Germinal center (tissue), 1 donor: Measurements from ENCODE around the gene C11orf91.
"Not testable (repeated sequence)": the region's sequence is repeated elsewhere in the genome, so short reads cannot be mapped to it uniquely, and the experiment has no call there.

ENCODE experiments used
- DNase-seq: peaks from one replicate; pipeline ENCODE4 v3.0.0; 2012; ENCODE audit warnings: mixed read lengths, low spot score

Gene C11orf91

GRCh38 chr11:33696931-33697638, 3.5 kb downstream of the C11orf91 start:
- no peak for DNase-seq

GRCh38 chr11:33696411-33696810, 4.2 kb downstream of the C11orf91 start:
- no peak for DNase-seq

DNA sequence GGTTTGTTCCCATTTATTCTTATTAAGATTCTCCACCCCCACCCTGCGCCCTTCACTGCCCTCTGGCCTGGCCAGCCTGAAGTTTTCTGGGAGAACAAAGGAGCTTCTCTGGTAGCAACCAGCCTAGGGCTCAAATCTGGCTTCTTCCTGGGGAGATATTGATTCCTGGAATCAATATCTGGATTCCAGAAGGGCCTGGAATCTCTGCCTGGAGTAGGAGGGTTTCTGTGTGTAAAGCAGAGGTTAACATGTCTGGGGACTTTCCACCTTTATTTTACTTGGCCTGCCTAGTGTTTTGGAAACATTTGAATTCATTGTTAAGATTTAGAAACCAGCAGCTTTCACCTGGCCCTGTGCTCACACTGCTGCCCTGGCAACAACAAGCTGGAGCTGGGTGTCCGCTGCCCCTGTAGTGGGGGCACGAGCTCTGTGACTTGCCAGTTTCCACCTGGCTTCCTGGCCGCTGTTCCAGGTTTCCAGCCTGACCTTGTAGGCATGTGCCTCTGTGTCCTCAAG, 5.5 kb downstream of the C11orf91 start:
- no peak for DNase-seq

DNA sequence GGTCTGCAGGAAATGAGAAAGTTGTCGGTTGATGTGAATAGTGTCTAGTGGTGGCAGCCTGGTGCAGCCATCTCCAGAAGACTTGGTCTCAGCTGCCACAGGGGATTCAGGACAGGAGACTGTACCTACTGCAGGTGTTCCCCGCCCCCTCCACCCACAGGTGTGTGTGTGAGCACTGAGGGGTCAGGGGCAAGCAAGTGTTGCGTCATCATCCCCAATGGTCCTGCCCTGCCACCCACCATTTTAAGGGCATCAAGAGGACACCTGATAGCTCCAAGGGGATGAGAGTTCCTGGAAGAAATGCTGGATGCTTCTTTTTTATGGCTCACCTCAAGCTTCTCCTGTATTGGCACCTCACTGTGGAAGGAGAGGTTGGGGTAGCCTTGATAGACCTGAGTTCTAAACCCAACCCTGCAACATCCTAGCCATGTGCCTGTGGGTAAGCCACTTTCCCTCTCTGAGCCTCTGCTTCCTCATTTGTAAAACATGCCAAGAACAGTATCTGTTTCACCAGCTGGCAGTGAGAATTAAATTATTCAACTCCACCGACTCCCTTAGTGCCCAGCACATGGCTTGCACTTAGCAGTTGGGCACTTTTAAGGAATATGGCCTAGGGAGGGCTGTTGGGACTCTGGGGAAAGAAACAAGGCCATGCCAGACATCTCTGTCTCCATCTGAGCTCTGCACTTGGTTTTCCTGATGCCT, 6.1 kb downstream of the C11orf91 start:
- no peak for DNase-seq

- DNase-seq: no peak
These were observed 8.1 kb downstream of the C11orf91 start for GRCh38 chr11:33692541-33692940.

- DNase-seq: no peak
These were observed 8.6 kb downstream of the C11orf91 start for GRCh38 chr11:33692013-33692504.

DNA sequence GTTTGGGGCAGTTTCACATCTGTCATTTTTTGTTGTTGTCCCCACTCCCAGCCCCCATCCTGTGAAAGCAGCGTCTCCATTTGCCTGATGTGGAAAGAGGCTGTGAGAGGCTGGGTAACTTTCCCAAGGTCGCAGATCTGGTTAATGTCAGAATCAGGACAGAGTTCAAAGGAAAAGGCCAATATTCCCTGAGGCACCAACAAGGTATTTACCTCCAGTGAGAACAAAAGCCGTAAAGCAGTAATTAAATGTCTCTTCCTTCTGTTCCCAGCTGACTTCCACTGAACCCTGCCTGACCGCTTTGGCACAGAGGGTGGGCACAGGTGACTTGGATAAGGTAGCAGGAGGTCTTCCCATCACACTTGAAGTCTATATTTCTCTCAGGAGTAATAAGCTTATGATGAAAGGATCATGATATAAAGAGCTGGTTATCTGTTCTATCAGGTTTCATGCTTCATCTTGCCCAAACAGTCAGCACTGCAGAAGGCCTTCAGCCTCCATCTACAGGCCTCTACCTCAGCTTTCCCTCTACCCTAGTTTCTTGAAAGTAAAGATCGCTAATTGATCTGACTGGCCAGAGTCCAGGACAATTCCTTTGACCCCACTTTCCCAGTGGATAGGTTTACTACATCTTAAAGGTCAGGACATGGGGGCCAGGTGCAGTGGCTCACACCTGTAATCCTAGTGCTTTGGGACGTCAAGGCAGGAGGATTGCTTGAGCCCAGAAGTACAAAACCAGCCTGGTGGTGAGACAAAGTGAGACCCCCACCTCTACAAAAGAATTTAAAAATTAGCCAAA, 9.4 kb downstream of the C11orf91 start:
- no peak for DNase-seq

DNA sequence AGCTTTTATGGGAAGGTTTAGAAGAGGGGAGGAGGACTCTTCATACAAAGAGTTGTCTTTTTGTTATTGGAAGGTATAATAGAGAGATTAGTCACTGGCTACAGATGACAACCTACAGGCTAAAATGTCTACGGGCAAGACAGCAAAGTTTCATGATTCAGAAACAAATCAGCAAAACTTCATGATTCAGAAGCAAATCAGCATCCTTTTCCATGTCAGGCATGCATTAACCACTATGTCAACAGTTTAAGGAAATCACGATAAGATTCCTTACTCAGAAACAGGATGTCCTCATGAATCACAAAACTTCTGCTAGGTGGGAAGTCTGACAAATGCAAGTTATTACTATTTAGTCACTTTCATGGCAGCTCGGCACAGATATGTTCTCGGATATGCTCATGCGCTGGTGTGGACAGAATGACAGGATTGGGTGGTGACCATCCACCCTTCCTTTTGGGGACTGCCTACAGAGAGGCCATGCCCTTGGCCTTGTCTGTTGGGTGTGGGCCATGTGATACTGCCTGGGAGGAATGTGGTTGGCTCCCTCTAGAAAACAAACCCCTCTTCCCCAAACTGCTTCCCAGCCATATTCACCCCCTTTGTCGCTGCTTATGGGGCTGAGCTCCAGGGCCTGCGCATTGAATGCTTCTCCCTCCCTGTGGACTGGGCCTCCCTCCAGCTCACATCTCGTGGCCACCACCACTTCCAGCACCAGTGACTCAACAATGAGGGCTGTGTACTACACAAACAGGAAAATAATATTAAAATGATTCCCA, 10.1 kb downstream of the C11orf91 start:
- no peak for DNase-seq

- DNase-seq: no peak
These were observed 11.1 kb downstream of the C11orf91 start for GRCh38 chr11:33689501-33689900.

GRCh38 chr11:33689085-33689484, 11.5 kb downstream of the C11orf91 start:
- DNase-seq: no peak

GRCh38 chr11:33687733-33688479, 12.7 kb downstream of the C11orf91 start:
- DNase-seq: no peak

GRCh38 chr11:33685082-33685481, 15.5 kb downstream of the C11orf91 start:
- no peak for DNase-seq

DNA sequence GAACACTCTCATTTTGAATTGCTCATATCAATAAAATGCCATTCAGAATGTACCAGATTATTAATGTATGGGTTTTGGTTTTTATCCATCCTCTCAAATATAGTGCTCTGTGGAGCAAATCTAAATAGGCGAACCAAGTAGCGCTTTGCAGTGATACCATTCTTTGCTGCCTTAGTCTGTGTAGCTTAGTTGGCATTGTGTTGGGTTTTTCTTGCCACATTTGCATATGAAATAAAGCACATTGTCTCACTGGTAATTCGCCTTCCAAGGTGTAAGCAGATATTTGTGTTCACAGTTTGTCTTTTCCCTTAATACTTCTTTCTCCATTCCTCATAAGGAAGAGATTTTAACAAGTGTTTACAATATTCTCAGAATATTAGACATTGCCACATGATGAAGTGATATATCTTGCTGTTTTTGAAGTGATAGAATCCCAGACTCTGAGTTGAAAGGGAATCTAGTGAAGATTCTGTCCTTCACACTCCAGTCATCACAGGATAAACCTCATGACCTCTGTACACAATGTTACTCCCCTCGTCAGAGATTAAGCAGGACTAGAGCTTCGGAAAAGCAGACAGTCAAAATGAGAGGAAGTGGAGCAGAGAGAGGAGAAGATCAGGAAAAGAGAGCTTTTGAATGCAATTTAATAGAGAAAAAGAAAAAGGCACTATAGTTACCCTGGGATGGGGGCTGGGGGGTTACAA, 16.5 kb downstream of the C11orf91 start:
- DNase-seq: no peak

DNA sequence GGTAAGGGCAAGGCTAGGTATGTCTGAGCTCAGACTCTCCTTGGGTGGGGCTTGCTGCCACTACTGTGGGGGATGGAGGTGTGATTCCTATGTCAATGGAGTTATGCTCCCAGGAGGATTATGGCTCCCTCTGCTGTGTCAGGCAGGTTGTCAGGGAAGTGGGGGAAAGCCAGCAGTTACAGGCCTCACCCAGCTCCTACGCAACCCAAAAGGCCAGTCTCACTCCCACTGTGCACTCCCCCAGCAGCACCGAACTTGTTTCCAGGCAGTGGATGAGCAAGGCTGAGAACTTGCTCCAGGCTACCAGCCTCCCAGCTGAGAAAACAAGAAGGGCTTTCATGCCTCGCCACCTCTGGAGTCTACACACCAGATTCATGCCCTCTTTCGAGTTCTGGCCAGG, 18.2 kb downstream of the C11orf91 start:
- no peak for DNase-seq

DNA sequence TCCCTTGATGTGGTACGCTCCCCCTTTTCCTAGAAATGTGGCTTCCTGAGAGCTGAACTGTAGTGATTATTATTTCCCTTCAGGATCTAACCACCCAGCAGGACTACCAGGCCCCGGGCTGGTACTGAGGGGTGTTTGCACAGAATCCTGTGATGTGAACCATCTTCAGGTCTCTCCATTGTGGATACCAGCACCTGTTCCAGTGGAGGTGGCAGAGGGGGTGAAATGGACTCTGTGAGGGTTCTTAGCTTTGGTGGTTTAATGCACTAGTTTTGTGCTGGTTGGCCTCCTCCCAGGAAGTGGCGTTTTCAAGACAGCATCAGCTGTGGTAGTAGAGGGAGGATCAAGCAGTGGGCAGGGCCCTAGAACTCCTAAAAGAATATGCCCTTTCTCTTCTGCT, 18.6 kb downstream of the C11orf91 start:
- no peak for DNase-seq

GRCh38 chr11:33678616-33679015, 22.0 kb downstream of the C11orf91 start:
- not testable (repeated sequence) for DNase-seq

DNA sequence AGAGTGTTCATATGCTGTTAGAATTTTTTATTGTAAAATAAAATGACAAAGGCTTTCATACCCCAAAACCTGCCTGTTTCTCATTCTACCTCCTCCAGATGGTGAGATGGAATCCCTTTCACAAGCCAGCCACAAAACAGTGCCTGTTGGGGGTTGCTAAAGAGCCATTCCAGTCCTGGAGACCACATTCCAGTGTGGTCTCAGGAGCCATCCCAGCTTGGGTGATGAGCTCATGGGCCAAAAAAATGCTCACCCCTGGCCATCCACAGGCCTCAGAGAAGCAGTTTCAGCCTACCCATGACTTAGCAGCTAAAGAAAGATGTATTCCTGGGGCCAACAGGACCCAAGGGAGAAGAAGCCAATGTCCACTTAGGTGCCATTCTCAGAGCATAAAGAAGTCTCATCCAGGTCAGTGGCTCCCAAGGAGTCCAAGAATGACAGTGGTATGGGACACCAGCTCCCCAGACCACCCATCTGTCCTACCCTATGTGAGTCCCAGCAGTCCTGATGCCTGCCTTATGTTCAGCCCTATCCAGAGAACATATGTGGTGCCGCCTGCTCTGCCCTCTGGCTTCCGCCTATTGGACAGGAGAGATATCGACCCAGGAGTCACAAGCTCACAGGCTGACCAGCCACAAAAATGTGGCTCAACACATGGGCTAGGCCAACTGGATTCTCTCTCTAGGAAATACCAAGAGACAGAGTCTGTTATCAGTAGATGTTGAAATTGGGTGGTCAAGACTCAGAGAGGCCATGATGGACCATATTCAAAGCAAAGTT, 26.4 kb downstream of the C11orf91 start:
- no peak for DNase-seq

DNA sequence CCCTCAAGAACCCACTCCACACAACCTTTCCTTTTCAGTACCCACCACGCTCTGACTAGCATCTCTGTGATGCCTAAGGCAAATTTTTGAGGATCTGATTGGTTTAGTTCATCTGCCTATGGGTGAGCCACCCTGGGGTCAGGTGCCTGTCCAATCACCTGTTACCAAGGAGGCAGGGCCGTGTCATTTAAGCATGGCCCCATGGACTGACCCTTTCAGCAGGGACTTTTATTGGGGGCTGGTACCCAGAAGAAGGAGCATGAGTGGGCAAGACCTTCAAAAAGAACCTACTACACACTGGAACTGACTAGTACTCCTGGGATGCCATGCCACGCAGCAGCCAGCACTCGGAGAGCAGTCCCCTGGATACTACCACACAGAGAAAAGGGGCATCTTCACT, 28.4 kb downstream of the C11orf91 start:
- no peak for DNase-seq

DNA sequence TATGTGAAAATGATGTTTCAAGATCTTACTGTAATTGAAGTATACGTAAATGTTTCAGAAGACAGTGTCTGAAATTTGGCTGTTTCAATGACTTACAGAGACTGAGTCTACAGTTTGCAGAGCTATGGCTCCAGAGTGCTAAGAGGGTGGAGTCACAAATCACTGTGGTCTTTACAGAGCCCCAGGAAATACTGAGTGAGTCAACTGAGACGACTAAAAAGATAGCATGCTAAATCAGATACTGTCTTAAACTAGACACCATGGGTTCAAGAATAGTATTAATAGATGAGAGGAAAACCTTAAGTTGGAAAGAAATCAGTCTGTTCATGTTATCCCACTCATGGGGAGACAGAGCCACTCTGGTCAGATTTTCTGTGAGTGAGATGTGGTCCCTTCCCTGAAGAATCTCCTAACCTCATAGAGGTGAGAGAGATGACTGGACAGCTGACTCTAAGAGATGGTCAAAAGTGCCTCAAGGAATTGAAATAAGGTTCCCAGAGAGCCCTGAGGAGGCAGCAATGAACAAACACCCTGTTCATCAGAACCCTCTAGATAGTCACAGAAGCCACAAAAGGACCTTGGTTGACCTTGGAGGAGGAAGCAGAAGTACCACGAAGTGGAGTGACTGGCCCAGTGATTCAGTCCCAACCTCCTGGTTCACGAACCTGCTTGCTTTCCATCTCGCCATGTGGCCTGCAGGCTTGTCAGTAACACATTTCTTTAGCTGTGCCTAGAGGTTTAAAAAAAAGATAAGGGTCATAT, 30.2 kb downstream of the C11orf91 start:
- no peak for DNase-seq
